NT2/D1 (cell line): ENCODE measurements around the gene DUSP14.

Experiments
- SUZ12 ChIP-seq: IDR thresholded peaks from 2 replicates; pipeline ENCODE4 v1.6.1; 2011; ENCODE audit not compliant: insufficient read length, insufficient read depth; ENCODE audit errors: extremely low read depth
- YY1 ChIP-seq: IDR thresholded peaks from 2 replicates; pipeline ENCODE4 v1.6.1; 2011; ENCODE audit not compliant: insufficient read length, insufficient read depth
- ZNF274 ChIP-seq: IDR thresholded peaks from 2 replicates; pipeline ENCODE4 v1.6.1; 2011; ENCODE audit warnings: mild to moderate bottlenecking, low read depth, low read length

GRCh38 chr17:37480427-37480826 is 9.3 kb upstream of the DUSP14 start:
- TF ChIP-seq ZNF274 (no peak), SUZ12 (no peak), YY1 (no peak)
